Glutamatergic neuron (in vitro differentiated cells): ENCODE measurements around the gene SETD1B. TPM values are rescaled to one million over a fixed set of nuclear protein-coding genes. Genes with fewer than 3 reads are reported as not detected.

Experiments
- DNase-seq: peaks from one replicate; pipeline ENCODE4 v3.0.0; 2022
- H3K27ac Mint-ChIP-seq: one replicate; pipeline ENCODE4 v1.8.0; 2020; ENCODE audit warnings: mild to moderate bottlenecking, mixed read lengths, inconsistent platforms; ENCODE audit not compliant: unreplicated experiment
- H3K27me3 Mint-ChIP-seq: one replicate; pipeline ENCODE4 v1.8.0; 2020; ENCODE audit warnings: mild to moderate bottlenecking, moderate library complexity, mixed read lengths, inconsistent platforms; ENCODE audit not compliant: unreplicated experiment
- H3K36me3 Mint-ChIP-seq: one replicate; pipeline ENCODE4 v1.8.0; 2020; ENCODE audit warnings: mild to moderate bottlenecking, mixed read lengths, inconsistent platforms; ENCODE audit not compliant: unreplicated experiment
- H3K4me1 Mint-ChIP-seq: one replicate; pipeline ENCODE4 v1.8.0; 2020; ENCODE audit warnings: mild to moderate bottlenecking, low read depth, mixed read lengths, inconsistent platforms; ENCODE audit not compliant: unreplicated experiment
- H3K4me3 Mint-ChIP-seq: one replicate; pipeline ENCODE4 v1.8.0; 2020; ENCODE audit warnings: mild to moderate bottlenecking, mixed read lengths, inconsistent platforms; ENCODE audit not compliant: unreplicated experiment
- H3K9me3 Mint-ChIP-seq: one replicate; pipeline ENCODE4 v1.8.0; 2020; ENCODE audit warnings: mild to moderate bottlenecking, moderate library complexity, mixed read lengths, inconsistent platforms; ENCODE audit not compliant: unreplicated experiment
- CTCF ChIP-seq: fragments of 200-600 bp; sonication (generic); IDR thresholded peaks from one replicate; pipeline ENCODE4 v1.5.0; 2021; ENCODE audit not compliant: partially characterized antibody, unreplicated experiment
- total RNA-seq: library from RNA; stranded (reverse); fragmentation: NEBNext Ultra II Directional; extraction: Animal tissue kit (Norgen Biotek cat#: 25700); gene quantifications from one replicate; pipeline ENCODE4 v1.2.1, GENCODE V29; 2021; ENCODE audit not compliant: unreplicated experiment

SETD1B gene
- total RNA-seq, 1 donor from 2014 or later = 35.0 TPM

- H3K27me3 Mint-ChIP-seq = peaks cover 15% of the 10 kb centered on the region
- no peak overlapping the region for H3K4me3 Mint-ChIP-seq
- DNase-seq = no peak
- TF ChIP-seq CTCF = no peak
- no peaks in the 10 kb centered on the region for H3K36me3 Mint-ChIP-seq
- H3K9me3 Mint-ChIP-seq = peaks cover 23% of the 10 kb centered on the region
- H3K27ac Mint-ChIP-seq = peak overlapping the region; percentile 99
- H3K4me1 Mint-ChIP-seq = peaks cover 38% of the 10 kb centered on the region
Measured at GRCh38 chr12:121764808-121765207, 39.0 kb upstream of the SETD1B start.

GRCh38 chr12:121765573-121765972 is 38.2 kb upstream of the SETD1B start:
- Mint-ChIP-seq H3K4me1 (peaks cover 44% of the 10 kb centered on the region), H3K4me3 (no peak overlapping the region), H3K27ac (peak overlapping the region; percentile 99), H3K36me3 (no peaks in the 10 kb centered on the region), H3K27me3 (peaks cover 14% of the 10 kb centered on the region), H3K9me3 (peaks cover 20% of the 10 kb centered on the region)
- DNase-seq = peak; percentile 48
- TF ChIP-seq CTCF = no peak

GRCh38 chr12:121766290-121767039 is 37.3 kb upstream of the SETD1B start:
- peaks cover 14% of the 10 kb centered on the region for H3K27me3 Mint-ChIP-seq
- H3K4me3 Mint-ChIP-seq = no peak overlapping the region
- peaks cover 43% of the 10 kb centered on the region for H3K4me1 Mint-ChIP-seq
- no peak for DNase-seq
- no peak for TF ChIP-seq CTCF
- no peaks in the 10 kb centered on the region for H3K36me3 Mint-ChIP-seq
- H3K9me3 Mint-ChIP-seq = peaks cover 16% of the 10 kb centered on the region
- H3K27ac Mint-ChIP-seq = peak overlapping the region; percentile 99

GRCh38 chr12:121767525-121768016 is 36.2 kb upstream of the SETD1B start:
- peaks cover 18% of the 10 kb centered on the region for H3K9me3 Mint-ChIP-seq
- peaks cover 12% of the 10 kb centered on the region for H3K27me3 Mint-ChIP-seq
- no peak for TF ChIP-seq CTCF
- H3K27ac Mint-ChIP-seq = peak overlapping the region; percentile 99
- no peaks in the 10 kb centered on the region for H3K36me3 Mint-ChIP-seq
- H3K4me3 Mint-ChIP-seq = peak overlapping the region; percentile 82
- H3K4me1 Mint-ChIP-seq = peaks cover 37% of the 10 kb centered on the region
- peak; percentile 88 for DNase-seq

GRCh38 chr12:121769297-121769830 is 34.4 kb upstream of the SETD1B start:
- Mint-ChIP-seq H3K9me3 (peaks cover 18% of the 10 kb centered on the region), H3K4me1 (peaks cover 42% of the 10 kb centered on the region), H3K27ac (peak overlapping the region; percentile 97), H3K36me3 (no peaks in the 10 kb centered on the region), H3K4me3 (peak overlapping the region; percentile 34), H3K27me3 (peaks cover 12% of the 10 kb centered on the region)
- no peak for TF ChIP-seq CTCF
- DNase-seq = no peak
